Fibroblast of mammary gland (primary cell): ENCODE measurements around the gene PTGR3.
"Not testable (repeated sequence)": the region's sequence is repeated elsewhere in the genome, so short reads cannot be mapped to it uniquely, and the experiment has no call there.

Source experiments
- DNase-seq: peaks from one replicate; pipeline ENCODE4 v3.0.0-alpha.2; 2010; ENCODE audit warnings: low read depth
- H3K4me3 ChIP-seq: 2 replicates; pipeline ENCODE4 v1.5.1; 2011; ENCODE audit warnings: low read depth, mild to moderate bottlenecking, low read length, moderate library complexity; ENCODE audit not compliant: control insufficient read depth
- TF ChIP-seq, protein P1 (sequence below): conservative IDR thresholded peaks from 2 replicates; pipeline ENCODE4 v1.5.1; 2011; ENCODE audit warnings: low read depth, low read length, inconsistent platforms; ENCODE audit not compliant: control insufficient read depth, insufficient read depth

PTGR3 gene

DNA sequence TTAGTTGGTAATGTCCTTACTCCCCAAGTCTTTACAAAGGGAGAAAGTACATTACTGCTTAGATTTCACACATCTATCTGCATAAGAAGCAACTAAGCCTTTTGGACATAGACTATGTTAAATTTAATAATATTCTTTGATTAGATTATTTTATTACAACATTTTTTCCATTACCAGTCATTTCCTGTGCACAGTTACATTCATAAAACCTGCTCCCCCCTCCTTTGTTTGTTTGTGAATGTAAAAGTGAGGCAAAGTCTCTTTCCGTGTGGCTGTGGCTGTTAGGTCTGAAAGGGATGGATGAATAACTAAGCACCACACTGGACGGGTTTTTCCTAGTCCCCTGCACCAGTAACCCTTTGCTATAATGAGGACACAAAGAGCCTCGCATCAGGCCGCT is 9.6 kb downstream of the PTGR3 start:
- H3K4me3 ChIP-seq, result no peak overlapping the region
- DNase-seq, result no peak

DNA sequence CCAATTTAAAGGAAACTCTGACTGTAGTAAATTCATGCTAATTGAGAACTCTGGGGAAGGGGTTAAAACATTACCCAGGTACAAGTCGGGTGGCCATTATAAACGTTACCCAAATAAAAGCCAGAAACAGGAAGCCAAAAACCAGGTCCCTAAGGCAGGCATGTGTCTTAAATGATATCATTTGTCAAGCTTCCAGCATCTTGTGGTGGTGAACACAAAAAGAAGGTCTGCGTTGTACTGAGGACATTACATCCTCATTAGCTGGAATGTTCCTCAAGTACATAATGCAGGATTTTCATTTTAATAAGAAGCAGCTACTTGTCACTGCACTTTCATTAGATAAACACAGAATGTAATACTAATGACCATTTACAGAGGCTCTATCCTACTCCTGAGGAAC is 10.9 kb downstream of the PTGR3 start:
- TF ChIP-seq, protein P1, sequence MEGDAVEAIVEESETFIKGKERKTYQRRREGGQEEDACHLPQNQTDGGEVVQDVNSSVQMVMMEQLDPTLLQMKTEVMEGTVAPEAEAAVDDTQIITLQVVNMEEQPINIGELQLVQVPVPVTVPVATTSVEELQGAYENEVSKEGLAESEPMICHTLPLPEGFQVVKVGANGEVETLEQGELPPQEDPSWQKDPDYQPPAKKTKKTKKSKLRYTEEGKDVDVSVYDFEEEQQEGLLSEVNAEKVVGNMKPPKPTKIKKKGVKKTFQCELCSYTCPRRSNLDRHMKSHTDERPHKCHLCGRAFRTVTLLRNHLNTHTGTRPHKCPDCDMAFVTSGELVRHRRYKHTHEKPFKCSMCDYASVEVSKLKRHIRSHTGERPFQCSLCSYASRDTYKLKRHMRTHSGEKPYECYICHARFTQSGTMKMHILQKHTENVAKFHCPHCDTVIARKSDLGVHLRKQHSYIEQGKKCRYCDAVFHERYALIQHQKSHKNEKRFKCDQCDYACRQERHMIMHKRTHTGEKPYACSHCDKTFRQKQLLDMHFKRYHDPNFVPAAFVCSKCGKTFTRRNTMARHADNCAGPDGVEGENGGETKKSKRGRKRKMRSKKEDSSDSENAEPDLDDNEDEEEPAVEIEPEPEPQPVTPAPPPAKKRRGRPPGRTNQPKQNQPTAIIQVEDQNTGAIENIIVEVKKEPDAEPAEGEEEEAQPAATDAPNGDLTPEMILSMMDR, result no peak
- DNase-seq, result peak; percentile 80
- H3K4me3 ChIP-seq, result no peak overlapping the region

More for the DNA sequence above, 9.6 kb downstream of the PTGR3 start:
- TF ChIP-seq, protein P1, result no peak

DNA sequence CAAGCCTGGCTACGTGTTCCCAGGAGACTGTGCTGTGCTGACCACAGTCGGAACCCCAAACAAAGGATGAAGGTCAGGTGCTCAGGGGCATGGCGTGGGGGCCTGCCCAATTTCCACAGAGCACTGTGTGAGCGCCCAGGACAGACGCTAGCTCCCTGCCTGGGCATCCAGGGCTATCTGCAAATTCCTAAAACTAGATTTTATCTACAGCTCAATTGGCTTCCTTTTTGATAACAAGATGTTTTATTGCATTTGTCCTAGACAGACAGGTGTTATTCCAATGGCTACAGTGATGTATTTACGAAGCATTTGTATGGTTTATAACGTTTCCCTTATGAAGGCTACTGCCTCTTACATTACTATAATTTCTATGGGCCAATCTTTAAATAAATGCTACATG is 16.0 kb downstream of the PTGR3 start:
- no peak for DNase-seq
- H3K4me3 ChIP-seq, result no peak overlapping the region
- TF ChIP-seq, protein P1, result no peak

DNA sequence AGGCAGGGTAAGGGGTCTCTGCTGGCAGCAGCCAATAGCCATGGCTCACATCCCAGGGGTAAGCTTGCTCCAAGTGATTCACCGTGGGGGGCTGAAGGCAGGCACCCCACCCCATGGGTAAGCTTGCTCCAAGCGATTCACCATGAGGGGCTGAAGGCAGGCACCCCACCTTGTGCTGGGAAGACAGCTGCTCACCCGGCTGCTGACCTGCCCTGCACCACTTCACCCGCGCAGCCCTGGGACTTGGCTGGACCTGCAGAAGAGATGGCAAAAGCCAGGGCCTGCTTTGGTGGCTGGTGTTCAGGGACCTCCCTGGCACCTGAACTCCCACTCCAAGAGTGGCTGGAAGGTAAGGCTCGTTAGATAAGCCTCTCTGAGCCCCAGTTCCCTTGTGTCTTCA is 19.2 kb downstream of the PTGR3 start:
- TF ChIP-seq, protein P1, result no peak
- DNase-seq, result no peak
- H3K4me3 ChIP-seq, result no peak overlapping the region

DNA sequence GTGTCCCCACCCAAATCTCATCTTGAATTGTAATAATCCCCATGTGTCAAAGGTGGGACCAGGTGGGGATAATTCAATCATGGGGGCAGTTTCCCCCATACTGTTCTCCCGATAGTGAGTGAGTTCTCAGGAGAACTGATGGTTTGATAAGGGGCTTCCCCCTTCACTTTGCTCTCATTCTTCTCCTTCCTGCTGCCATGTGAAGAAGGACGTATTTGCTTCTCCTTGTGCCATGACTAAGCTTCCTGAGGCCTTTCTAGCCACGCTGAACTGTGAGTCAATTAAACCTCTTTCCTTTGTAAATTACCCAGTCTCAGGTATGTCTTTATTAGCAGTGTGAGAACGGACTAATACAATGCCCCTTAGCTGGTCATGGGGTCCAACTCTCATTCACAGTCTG is 21.2 kb downstream of the PTGR3 start:
- H3K4me3 ChIP-seq, DNase-seq: not testable (repeated sequence)

DNA sequence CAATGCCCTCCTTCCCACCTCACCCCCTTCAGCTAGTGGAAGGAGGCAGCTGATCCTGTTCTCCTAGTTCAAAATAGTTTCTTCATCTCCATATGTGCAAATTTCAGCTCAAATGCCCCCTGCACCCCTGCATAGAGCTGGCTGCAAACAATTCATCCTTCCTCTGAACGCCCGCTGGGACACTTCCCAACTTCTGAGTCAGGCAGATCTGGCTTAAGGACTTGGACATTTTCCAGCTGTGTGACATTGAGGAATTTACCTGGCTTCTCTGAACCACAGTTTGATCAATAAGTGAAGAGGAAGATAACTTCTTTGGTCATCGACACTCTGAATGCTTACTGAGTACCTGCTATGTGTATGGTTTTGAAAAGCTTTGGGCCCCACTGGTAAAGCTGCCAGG is 23.5 kb downstream of the PTGR3 start:
- TF ChIP-seq, protein P1, result no peak
- H3K4me3 ChIP-seq, result no peak overlapping the region
- no peak for DNase-seq

DNA sequence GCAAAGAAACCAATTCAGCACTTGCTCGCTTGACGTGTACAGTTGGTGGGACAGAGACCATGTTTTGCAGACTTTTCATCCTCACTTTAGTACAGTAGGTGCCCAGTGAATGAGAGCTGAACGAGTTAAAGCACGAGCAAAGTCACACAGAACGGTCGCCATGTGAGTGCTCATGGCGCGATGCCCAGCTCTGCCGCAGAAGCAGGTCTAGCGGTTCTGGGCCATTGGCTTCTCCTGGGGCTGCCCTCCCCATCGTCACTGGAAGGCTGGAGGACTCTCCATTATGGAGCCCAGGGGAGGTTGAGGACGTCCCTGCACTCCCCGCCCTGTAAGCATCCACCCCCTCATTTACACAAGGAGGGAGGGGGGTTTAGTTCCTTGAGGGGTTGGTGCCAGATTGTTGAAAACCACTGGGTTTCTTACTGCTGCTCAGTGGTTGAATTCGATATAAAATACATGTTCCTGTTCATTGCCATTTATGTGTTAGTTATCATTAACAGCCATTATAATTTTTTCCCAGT is 24.9 kb downstream of the PTGR3 start:
- TF ChIP-seq, protein P1, result no peak
- DNase-seq, result no peak
- no peak overlapping the region for H3K4me3 ChIP-seq
